ENCODE results near the gene HNRNPL.

HNRNPL gene

DNA sequence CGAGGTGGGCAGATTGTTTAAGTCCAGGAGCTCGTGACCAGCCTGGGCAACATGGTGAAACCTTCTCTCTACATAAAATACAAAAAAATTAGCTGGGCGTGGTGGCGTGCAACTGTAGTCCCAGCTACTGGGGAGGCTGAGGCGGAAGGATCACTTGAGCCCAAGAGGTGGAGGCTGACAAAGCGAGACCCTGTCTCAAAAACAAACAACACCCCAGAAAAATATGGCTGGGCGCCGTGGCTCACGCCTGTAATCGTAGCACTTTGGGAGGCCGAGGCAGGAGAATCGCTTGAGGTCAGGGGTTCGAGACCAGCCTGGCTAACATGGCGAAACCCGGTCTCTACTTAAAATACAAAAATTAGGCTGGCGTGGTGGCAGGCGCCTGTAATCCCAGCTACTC lies 3.4 kb upstream of the HNRNPL start:
- no peak for DNase-seq (ENCODE audit: low read depth)
- TF ChIP-seq, protein P1, sequence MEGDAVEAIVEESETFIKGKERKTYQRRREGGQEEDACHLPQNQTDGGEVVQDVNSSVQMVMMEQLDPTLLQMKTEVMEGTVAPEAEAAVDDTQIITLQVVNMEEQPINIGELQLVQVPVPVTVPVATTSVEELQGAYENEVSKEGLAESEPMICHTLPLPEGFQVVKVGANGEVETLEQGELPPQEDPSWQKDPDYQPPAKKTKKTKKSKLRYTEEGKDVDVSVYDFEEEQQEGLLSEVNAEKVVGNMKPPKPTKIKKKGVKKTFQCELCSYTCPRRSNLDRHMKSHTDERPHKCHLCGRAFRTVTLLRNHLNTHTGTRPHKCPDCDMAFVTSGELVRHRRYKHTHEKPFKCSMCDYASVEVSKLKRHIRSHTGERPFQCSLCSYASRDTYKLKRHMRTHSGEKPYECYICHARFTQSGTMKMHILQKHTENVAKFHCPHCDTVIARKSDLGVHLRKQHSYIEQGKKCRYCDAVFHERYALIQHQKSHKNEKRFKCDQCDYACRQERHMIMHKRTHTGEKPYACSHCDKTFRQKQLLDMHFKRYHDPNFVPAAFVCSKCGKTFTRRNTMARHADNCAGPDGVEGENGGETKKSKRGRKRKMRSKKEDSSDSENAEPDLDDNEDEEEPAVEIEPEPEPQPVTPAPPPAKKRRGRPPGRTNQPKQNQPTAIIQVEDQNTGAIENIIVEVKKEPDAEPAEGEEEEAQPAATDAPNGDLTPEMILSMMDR (IDR thresholded peaks at IDR 0.05; ENCODE audit: low read depth, low read length, missing control alignments) = no peak
- peak overlapping the region; percentile 89 for H3K4me3 ChIP-seq (ENCODE audit: low read depth, low read length)

DNA sequence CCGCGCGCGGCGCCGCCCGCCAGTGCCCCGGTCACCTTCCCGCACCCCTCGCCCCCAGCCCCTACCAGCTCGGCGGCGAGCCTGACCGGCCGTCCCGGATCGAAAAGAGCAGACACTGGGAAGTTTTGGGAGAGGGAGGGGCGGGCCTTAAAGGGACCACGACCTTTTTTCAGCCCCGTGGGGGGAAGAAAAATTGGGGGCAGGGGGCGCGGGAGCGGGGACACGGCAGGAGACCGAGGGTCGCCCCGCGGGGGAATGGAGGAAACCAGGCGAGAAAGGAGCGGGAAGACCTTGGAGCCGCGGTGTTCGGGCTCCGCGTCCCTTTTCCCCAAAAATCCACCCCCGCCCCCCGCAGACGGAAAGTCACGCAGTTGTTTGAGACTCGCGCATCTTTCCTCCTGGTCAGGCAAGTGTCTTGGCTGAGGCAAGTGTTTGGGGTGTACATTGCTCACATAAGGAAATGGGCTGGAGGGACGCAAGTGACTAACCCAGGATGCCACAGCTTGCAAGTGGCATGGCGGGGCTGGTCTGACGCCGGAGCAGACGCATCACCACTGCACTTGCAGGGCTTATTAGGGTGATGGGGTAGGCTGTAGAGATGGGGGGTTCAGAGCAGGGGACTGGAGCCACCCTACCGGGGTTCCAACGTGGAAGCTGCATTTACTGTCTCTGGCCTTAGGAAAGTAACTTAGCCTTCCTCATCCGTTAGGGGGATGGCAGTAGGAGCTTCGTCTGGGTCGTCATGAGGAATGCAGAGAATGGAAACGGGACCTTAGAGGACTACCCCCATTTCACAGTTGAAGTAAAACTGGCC lies 2.7 kb upstream of the HNRNPL start:
- TF ChIP-seq, protein P1 (IDR thresholded peaks at IDR 0.05; ENCODE audit: low read depth, low read length, missing control alignments) = no peak
- peak overlapping the region; percentile 89 for H3K4me3 ChIP-seq (ENCODE audit: low read depth, low read length)
- DNase-seq (ENCODE audit: low read depth) = no peak

- TF ChIP-seq, protein P1 (IDR thresholded peaks at IDR 0.05; ENCODE audit: low read depth, low read length, missing control alignments) = no peak
- H3K4me3 ChIP-seq (ENCODE audit: low read depth, low read length) = peak overlapping the region; percentile 89
- no peak for DNase-seq (ENCODE audit: low read depth)
Measured at GRCh38 chr19:38851622-38852230, 1.9 kb upstream of the HNRNPL start.

DNA sequence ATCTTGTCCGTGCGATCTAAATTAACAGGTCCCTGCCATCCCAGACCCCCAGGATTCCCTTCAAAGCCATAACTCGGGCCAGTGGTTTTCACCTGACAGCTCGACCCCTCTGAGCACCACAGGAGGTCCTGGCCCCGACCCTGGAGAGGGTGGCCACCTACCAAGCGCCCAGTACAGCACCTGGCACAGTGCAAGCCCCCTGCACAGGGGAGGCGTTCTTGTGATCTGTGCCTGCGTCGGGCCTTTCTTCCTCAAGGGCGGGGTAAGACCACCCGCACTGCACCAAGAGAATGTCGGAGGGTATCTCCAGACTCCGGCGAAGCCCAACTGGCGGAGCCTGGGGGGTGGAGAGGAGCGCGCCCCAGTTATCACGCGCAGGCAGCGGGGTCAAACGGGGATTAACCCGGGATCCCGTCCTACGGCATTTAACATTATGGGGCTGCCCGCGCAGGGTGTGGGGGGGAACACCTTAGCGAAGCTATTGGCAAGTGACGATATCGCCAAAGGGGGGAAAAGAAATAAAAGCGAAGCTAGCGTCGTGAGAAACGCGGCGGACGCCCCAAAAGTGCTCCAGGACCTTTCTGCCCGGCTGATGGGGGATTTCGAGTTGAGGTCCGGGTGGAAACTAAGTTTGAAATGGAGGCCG lies 1.3 kb upstream of the HNRNPL start:
- DNase-seq (ENCODE audit: low read depth) = no peak
- TF ChIP-seq, protein P1 (IDR thresholded peaks at IDR 0.05; ENCODE audit: low read depth, low read length, missing control alignments) = no peak
- peak overlapping the region; percentile 89 for H3K4me3 ChIP-seq (ENCODE audit: low read depth, low read length)

DNA sequence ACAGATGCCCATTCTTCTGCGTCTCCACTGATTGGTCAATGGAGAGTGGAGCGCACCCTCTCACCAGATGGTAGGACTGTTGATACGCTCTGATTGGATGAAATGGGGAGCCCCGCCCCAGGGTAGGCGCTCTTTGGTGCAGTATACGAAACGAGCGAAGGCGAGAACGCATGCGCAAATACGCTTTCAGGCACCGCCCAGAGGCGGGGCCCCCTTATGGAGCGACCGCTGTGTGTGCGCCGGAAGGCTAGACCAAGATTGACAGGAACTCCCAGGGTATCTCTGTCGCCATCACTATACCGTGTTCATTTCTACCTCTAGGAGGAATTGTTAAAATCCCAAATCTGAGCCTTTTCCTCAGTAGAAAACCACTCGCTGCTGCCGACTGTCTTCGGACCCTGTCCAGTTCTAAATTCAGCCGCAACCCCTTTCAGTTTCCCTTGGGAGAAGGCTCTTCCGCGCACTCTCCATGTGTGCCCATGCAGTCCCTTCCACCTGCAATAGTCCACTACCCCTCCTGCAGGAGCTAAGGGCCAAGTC lies 720 bp upstream of the HNRNPL start:
- TF ChIP-seq, protein P1 (IDR thresholded peaks at IDR 0.05; ENCODE audit: low read depth, low read length, missing control alignments) = peak; percentile 7
- peak; percentile 100 for DNase-seq (ENCODE audit: low read depth)
- H3K4me3 ChIP-seq (ENCODE audit: low read depth, low read length) = peak overlapping the region; percentile 89

- H3K4me3 ChIP-seq (ENCODE audit: low read depth, low read length) = peak overlapping the region; percentile 55
- TF ChIP-seq, protein P1 (IDR thresholded peaks at IDR 0.05; ENCODE audit: low read depth, low read length, missing control alignments) = no peak
- peak; percentile 81 for DNase-seq (ENCODE audit: low read depth)
Measured at GRCh38 chr19:38849147-38849859, 483 bp downstream of the HNRNPL start.

All from GM12864 (cell line).